Measurements from ENCODE around the gene MYBBP1A.

DNA sequence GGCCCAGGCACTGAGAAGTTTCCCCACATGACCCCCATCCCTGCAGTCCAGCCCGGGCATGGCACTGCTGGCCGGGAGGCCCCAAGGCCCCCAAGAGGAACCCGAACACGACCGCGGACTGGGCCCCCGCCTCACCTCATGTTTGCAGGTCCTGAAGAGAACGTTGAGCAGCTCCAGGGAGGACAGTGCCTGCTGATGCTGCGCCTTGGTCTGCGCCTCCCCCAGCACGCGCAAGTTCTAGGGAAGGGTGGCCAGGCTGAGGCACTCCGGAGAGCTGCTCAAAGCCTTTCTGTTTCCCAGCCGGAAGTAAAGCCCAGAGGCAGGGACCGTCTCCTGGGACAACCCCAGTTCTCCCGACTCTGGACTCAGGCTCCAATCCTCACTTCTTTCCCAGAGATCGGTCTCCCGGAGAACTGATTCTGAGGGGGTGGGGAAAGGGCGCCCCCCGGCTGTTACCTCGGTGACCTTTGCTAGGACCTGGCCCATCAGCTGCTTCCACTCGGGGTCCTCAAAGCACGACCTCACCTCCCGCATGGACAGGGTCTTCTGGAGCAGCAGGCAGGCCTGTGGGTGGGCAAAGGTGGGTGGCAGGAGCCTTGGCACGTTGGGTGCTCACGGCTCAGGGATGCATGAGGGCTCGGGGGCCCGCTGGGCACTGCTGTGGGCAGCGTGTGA, 13.7 kb downstream of the MYBBP1A start:
- no peak for TF ChIP-seq ZNF274 (IDR thresholded peaks at IDR 0.05; ENCODE audit: low read depth, low read length)
- TF ChIP-seq YY1 (IDR thresholded peaks at IDR 0.05; ENCODE audit: insufficient read depth, insufficient read length) = no peak
- TF ChIP-seq SUZ12 (IDR thresholded peaks at IDR 0.05; ENCODE audit: extremely low read depth, insufficient read depth, insufficient read length) = no peak
